ENCODE results near the gene CORO7. TPM values are rescaled to one million over a fixed set of nuclear protein-coding genes. Genes with fewer than 3 reads are reported as not detected.

CORO7 gene
- total RNA-seq, 1 donor from 2014 or later = 101 TPM

DNA sequence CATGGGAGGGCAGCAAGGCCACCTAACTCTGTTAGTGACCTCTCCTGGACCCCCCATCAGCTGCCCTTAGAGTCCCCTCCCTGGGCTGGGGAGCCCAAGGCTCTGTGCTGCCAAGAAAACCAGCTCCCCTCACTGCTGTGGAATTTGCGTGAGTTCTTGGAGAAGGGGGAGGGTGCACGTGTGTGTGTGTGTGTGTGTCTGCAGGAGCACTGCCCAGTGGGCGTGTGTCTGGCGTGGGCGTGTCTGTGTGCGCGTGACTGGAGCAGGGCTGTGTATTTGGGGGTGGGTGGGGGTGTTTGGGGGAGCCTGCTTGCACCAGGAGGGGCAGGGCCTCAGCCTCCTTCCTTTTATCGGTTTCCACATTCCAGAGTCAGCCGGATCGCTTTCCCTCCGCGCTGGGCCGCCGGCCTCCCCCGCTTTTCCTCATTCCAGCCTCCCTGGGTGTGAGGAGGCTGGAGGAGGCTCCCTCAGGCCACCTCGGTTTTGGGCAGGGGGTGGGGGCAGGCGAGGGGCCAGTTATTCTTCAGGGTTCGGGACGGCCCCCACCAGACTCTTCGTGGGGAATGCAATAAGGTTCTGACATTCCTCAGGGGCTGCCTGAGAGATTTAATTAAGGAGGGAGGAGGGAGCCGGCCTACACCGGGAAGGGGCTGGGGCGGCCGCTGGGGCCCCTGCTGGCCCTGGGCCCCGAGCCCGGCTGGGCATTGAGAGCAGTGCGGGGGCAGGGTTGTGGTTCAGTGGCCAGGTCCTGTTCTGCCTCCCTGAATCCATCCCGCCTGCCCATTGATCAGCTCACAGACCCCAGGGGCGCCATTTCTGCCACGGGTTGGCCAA lies 42.3 kb downstream of the CORO7 start:
- H3K9me3 Mint-ChIP-seq = no peaks in the 10 kb centered on the region
- DNase-seq (ENCODE audit: low spot score) = no peak
- H3K4me1 Mint-ChIP-seq (ENCODE audit: low read depth) = no peaks in the 10 kb centered on the region
- peaks cover 3% of the 10 kb centered on the region for H3K36me3 Mint-ChIP-seq (ENCODE audit: low read depth)
- H3K27ac Mint-ChIP-seq = no peak overlapping the region
- intact Hi-C loops (cut with micrococcal nuclease) = no loop called here
- no peaks in the 10 kb centered on the region for H3K27me3 Mint-ChIP-seq (ENCODE audit: low read depth)
- no peak overlapping the region for H3K4me3 Mint-ChIP-seq (ENCODE audit: low read depth)

DNA sequence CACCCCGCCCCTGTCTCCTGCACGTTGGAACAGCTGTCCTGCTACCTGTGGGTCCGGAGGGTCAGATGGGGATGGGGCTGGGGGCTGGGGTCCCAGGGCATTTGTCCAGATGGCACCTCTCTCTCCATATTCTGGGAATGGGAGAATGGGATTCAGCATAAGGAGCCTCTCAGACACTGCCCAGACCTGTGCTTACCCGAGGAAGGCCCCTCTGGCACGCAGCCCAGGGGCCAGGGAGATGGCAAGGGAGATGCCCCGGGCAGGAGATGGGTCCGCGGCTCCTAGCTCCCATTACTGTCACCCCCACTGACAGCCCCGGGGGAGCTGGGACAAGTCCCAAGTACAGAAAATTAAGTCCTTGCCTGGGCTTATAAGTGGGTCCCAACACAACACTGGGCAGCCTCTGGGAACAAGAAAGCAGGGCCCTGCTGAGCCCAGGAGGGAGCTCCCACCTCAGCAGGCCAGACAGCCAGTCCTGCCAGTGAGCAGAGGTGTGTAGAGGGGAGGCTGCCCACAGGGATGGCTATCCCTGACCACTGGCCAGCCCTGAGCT lies 43.0 kb downstream of the CORO7 start:
- no peak for DNase-seq (ENCODE audit: low spot score)
- Mint-ChIP-seq H3K36me3 (ENCODE audit: low read depth) (peaks cover 3% of the 10 kb centered on the region), H3K27ac (no peak overlapping the region), H3K9me3 (no peaks in the 10 kb centered on the region), H3K4me1 (ENCODE audit: low read depth) (no peaks in the 10 kb centered on the region), H3K4me3 (ENCODE audit: low read depth) (no peak overlapping the region), H3K27me3 (ENCODE audit: low read depth) (no peaks in the 10 kb centered on the region)
- intact Hi-C loops (cut with micrococcal nuclease) = no loop called here

DNA sequence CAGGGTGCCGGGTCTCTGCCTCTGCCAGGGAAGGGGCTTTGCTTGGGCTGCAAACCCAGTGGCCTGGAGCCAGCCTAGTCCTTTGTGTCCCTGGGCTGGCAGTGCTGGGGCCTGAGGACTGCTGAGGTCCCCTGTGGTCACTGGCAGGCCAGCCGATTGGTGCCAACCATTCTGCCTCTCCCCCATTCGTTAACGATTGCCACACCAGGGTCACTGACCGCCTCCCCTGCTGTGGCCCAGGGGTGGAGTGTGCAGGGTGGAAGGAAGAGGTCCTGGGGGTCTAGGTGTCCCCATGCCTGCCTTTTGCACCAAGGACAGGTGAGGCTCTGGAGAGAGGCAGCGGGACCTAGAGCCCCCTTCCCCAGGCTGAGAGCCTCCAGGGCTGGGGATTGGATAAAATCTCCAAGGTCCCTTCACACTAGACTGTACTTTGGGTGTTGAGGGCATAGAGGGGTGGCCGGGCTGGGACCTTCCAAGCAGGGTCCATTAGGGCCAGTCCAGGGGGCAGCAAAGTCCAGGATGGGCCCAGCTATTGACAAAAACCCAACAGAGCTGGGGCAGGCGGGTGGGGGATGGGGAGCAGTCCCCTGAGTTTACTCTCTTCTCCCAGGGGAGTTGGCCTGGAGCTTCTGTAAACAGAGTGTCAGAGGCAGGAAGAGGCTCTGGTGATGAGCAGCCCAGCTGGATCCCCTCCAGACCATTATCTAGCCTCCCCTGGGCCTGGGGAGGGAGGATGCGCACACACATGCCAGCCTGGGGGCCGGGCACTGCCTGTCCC lies 43.6 kb downstream of the CORO7 start:
- Mint-ChIP-seq H3K9me3 (no peaks in the 10 kb centered on the region), H3K36me3 (ENCODE audit: low read depth) (peaks cover 3% of the 10 kb centered on the region), H3K4me1 (ENCODE audit: low read depth) (no peaks in the 10 kb centered on the region), H3K27ac (no peak overlapping the region), H3K4me3 (ENCODE audit: low read depth) (no peak overlapping the region), H3K27me3 (ENCODE audit: low read depth) (no peaks in the 10 kb centered on the region)
- intact Hi-C loops (cut with micrococcal nuclease) = no loop called here
- no peak for DNase-seq (ENCODE audit: low spot score)

DNA sequence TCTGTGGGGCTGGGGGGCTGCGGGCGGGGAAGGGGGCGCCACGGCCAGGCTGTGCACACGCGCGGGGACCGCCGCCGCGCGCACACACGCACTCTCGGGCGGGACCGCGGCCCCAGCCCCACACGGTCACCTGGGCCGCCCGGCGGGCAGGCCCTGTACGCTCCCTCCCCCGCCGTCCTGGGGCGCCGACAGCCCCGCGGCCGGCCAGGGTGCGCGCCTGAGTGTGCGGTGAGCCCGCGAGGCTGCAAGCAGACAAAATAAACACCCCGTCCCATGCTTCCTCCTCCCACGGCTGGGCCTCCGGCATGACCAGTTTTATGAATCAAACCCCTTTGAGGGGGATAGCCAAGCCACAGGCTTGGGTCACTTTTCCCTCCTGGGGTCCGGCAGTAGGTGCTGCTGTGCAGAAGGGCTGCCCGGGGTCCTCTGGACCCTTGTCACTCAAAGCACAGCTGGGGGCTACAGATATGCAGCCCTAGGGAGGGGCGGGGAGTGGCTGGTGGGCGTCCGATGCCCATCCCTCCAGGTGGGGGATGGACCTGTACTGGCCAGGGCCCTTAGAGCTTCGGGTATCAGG lies 44.3 kb downstream of the CORO7 start:
- no peak for DNase-seq (ENCODE audit: low spot score)
- Mint-ChIP-seq H3K27ac (no peak overlapping the region), H3K27me3 (ENCODE audit: low read depth) (no peaks in the 10 kb centered on the region)

DNA sequence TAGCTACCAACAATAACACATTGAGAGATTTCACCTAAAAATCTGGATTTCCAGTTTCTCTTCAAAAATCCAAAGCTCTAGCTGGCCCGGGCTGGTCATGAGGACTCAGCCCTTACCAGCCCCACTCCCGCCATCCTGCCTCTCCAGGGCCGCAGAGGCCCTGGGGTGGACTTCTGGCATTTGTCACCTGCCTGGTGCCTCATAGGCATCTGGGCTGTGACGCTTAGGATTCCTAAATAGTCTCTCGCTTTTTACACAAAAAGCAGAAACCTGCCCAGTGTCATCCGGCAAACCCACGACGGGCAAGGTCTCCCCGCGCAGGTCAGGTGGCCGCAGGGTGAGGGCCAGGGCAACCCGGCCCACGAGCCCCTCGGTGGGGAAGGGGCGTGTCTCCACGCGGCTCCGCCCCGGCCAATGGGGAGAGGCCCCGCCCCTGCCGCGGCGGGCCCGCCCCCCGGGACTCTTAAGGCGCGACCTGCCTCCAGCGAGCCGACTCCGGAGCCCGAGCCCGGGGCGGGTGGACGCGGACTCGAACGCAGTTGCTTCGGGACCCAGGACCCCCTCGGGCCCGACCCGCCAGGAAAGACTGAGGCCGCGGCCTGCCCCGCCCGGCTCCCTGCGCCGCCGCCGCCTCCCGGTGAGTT lies 44.9 kb downstream of the CORO7 start, which contains the start of gene VASN:
Gene VASN (plus strand): TSS at position 492 of the 644 bp plus-strand sequence. CDS start 9,030 bp downstream, outside the sequence.
- no peak within 1 kb of the TSS for H3K27ac Mint-ChIP-seq
- DNase-seq (ENCODE audit: low spot score) = peak; percentile 48
- no peaks in the 10 kb centered on the region for H3K27me3 Mint-ChIP-seq (ENCODE audit: low read depth)
- H3K4me3 Mint-ChIP-seq (ENCODE audit: low read depth) = peak within 1 kb of the TSS; percentile 52
- peaks cover 7% of the 10 kb centered on the region for H3K36me3 Mint-ChIP-seq (ENCODE audit: low read depth)
- H3K4me1 Mint-ChIP-seq (ENCODE audit: low read depth) = no peaks in the 10 kb centered on the region
- intact Hi-C loops (cut with micrococcal nuclease) = no loop called here
- H3K9me3 Mint-ChIP-seq = no peaks in the 10 kb centered on the region

More for the DNA sequence above, 44.3 kb downstream of the CORO7 start:
- no peaks in the 10 kb centered on the region for H3K9me3 Mint-ChIP-seq
- peak overlapping the region; percentile 52 for H3K4me3 Mint-ChIP-seq (ENCODE audit: low read depth)
- intact Hi-C loops (cut with micrococcal nuclease) = no loop called here
- H3K4me1 Mint-ChIP-seq (ENCODE audit: low read depth) = no peaks in the 10 kb centered on the region
- H3K36me3 Mint-ChIP-seq (ENCODE audit: low read depth) = peaks cover 7% of the 10 kb centered on the region

DNA sequence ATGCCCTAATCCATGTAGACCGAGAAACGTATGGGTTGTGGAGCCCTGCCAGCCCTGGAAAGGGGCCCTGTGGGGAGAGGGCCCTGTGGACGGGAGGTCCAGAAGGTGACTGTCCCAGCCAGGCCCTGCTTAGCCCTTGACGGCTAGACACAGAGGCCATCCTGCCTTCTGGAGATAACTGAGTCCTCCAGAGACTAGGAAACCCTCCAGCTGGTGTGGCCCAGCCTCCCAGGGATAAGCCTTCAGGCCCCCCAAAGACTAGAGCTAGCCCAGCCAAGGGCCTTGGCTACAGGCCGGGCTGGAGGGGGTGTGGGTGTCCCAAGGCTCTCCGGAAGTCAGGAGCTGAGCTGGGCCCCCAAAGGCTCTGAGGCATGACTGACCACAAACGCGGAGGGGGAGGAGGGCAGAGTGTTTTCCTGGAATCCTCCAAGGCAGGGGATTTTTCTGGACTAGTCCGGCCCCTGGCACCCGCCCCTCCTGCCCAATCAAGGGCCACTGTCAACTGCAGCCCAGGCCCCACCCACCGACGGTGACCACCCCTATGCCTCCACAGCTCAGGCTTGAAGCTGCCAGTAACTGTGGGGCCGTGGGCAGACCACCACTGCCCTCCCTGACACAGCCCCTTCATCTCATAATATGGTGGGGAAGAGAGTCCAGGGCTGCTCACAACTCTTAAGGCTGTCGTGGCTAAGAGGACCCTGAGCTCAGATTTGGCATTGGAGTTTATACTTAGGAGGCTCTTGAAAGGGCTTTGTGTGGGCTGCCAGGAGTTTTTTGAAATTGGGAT lies 45.6 kb downstream of the CORO7 start:
- H3K4me1 Mint-ChIP-seq (ENCODE audit: low read depth) = no peaks in the 10 kb centered on the region
- H3K4me3 Mint-ChIP-seq (ENCODE audit: low read depth) = no peak overlapping the region
- H3K27me3 Mint-ChIP-seq (ENCODE audit: low read depth) = no peaks in the 10 kb centered on the region
- H3K9me3 Mint-ChIP-seq = no peaks in the 10 kb centered on the region
- H3K27ac Mint-ChIP-seq = no peak overlapping the region
- intact Hi-C loops (cut with micrococcal nuclease) = no loop called here
- H3K36me3 Mint-ChIP-seq (ENCODE audit: low read depth) = peaks cover 7% of the 10 kb centered on the region
- no peak for DNase-seq (ENCODE audit: low spot score)

DNA sequence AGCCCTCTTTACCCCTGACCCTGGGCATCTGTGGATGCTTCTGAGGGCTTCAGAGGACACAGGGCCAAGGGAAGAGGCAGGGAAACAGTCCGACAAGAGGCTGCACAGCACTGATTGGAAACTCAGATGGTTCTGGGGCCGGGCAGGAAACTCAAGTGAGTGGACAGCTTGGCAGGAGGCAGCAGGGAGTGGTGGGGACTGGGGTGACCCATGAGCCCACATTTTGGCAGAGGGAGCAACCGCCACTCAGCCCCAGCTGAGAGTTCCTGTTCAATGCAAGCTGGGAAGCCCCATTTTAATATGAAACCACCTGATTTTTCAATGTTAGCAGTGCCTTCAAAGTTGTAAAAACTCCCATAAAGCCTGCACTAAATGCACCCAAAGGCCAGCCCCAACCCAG lies 46.2 kb downstream of the CORO7 start:
- H3K27ac Mint-ChIP-seq = no peak overlapping the region
- no peak overlapping the region for H3K4me3 Mint-ChIP-seq (ENCODE audit: low read depth)
- intact Hi-C loops (cut with micrococcal nuclease) = no loop called here

DNA sequence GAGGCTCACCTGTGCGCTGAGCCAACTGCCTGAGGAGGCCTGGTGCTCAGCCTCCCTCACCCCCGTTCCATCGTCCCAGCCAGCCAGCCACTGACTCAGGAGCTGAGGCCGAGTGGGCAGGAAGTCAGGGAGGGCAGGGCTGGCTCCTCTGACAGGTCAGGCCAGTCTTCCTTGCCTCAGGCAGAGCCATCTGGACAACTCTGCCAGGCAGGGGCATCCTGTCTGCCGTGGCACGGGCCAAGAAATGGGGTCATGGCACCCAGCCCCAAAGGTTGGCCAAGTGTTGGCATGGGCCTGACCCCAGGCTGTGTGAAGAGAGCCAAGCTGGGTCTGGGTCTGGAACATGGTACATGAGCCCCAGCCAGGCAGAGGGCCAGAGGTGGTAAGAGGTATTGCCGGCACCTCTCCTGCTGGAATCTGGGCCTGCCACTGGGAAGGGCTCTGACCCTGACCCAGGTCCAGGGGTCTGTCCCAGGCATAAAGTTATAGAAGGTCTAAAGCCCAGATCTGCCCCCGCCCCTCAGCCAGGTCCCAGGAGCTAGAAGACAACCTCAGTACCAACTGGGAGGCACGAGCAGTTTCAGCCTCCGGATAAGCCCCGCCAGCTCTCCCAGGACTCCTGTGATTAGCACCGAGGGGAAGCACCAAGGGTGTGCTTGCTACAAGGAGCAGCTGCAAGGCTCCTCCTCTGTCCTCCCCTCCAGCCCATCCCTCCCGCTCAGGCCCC lies 47.2 kb downstream of the CORO7 start:
- Mint-ChIP-seq H3K4me1 (ENCODE audit: low read depth) (no peaks in the 10 kb centered on the region), H3K27me3 (ENCODE audit: low read depth) (no peaks in the 10 kb centered on the region), H3K36me3 (ENCODE audit: low read depth) (peaks cover 7% of the 10 kb centered on the region), H3K9me3 (no peaks in the 10 kb centered on the region), H3K4me3 (ENCODE audit: low read depth) (no peak overlapping the region), H3K27ac (no peak overlapping the region)
- no peak for DNase-seq (ENCODE audit: low spot score)
- intact Hi-C loops (cut with micrococcal nuclease) = no loop called here

More for the DNA sequence above, 46.2 kb downstream of the CORO7 start:
- H3K36me3 Mint-ChIP-seq (ENCODE audit: low read depth) = peaks cover 7% of the 10 kb centered on the region
- no peaks in the 10 kb centered on the region for H3K4me1 Mint-ChIP-seq (ENCODE audit: low read depth)
- no peaks in the 10 kb centered on the region for H3K27me3 Mint-ChIP-seq (ENCODE audit: low read depth)
- no peaks in the 10 kb centered on the region for H3K9me3 Mint-ChIP-seq
- DNase-seq (ENCODE audit: low spot score) = no peak

DNA sequence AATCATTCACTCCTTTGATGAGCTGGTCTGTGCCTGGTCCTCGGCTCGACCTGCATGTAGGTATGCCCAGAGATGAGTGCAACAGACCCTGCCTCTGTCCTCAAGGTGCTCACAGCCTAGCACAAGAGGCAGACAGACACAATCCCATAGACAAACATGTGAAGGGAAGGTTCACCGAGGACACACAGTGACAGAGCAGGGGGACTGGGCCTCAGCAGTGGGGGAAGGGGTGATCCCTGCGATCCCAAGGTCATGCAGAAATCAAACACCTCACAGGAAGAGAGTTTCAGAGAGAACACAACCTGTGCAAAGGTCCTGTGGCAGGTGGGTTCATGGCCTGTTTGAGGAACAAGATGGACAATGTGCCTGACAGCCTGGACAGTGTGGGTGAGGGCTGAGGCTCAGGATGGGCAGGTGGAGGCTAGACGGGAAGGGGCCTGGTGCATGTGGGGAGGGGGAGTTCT lies 49.0 kb downstream of the CORO7 start:
- Mint-ChIP-seq H3K36me3 (ENCODE audit: low read depth) (peaks cover 18% of the 10 kb centered on the region), H3K4me1 (ENCODE audit: low read depth) (no peaks in the 10 kb centered on the region), H3K27me3 (ENCODE audit: low read depth) (no peaks in the 10 kb centered on the region), H3K27ac (no peak overlapping the region), H3K4me3 (ENCODE audit: low read depth) (no peak overlapping the region), H3K9me3 (no peaks in the 10 kb centered on the region)
- DNase-seq (ENCODE audit: low spot score) = no peak
- intact Hi-C loops (cut with micrococcal nuclease) = no loop called here

DNA sequence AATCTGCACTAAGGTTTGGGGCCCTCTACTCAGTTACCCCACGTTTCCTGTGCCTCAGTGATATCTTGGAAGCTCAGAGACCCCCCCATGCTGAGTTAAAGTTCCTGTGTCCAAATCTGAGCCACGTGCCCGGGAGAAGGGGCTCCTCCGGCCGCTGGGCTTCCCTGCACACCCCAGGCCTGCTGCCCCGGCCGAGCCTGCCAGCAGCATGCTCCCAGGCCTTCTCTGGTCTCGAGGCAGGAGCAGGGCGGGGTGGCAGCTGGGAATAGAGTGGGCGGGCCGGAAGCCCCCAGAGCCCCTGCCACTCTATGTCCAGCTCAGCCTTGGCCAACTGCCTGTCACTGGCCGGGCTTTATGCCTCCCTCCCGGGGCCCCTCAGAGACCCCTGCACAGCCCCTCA lies 50.4 kb downstream of the CORO7 start:
- Mint-ChIP-seq H3K4me1 (ENCODE audit: low read depth) (no peaks in the 10 kb centered on the region), H3K36me3 (ENCODE audit: low read depth) (peaks cover 25% of the 10 kb centered on the region), H3K27me3 (ENCODE audit: low read depth) (no peaks in the 10 kb centered on the region), H3K4me3 (ENCODE audit: low read depth) (no peak overlapping the region), H3K27ac (no peak overlapping the region), H3K9me3 (no peaks in the 10 kb centered on the region)
- intact Hi-C loops (cut with micrococcal nuclease) = no loop called here
- DNase-seq (ENCODE audit: low spot score) = no peak

DNA sequence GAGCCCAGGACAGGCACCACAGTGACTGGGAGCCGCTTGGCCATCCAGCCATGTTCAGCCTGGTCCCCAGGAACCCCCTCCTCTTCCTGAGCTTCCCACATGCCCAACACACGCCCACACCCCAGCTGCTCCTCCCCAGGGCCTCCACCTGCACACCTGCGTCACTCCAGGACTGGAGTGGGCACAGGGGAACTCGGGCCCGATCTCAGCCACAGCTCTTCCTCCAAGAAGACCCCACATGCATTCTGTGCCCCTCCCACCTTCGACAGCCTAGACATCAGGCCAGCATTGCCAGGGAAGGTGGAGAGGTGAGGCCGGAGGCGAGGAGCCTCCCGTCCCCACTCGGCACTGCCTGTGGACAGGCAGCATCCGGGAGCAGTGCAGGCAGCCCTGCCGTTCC lies 50.8 kb downstream of the CORO7 start:
- intact Hi-C loops (cut with micrococcal nuclease) = no loop called here
- no peaks in the 10 kb centered on the region for H3K4me1 Mint-ChIP-seq (ENCODE audit: low read depth)
- H3K27ac Mint-ChIP-seq = no peak overlapping the region
- no peak overlapping the region for H3K4me3 Mint-ChIP-seq (ENCODE audit: low read depth)
- no peak for DNase-seq (ENCODE audit: low spot score)
- H3K36me3 Mint-ChIP-seq (ENCODE audit: low read depth) = peaks cover 29% of the 10 kb centered on the region
- H3K9me3 Mint-ChIP-seq = no peaks in the 10 kb centered on the region
- no peaks in the 10 kb centered on the region for H3K27me3 Mint-ChIP-seq (ENCODE audit: low read depth)
